Effector CD8-positive, alpha-beta T cell (primary cell): ENCODE measurements around the gene SCN8A.
"Not testable (repeated sequence)": the region's sequence is repeated elsewhere in the genome, so short reads cannot be mapped to it uniquely, and the experiment has no call there.

Source experiments
- DNase-seq: peaks from one replicate; lab custom pipeline; 2025; lab: John Stamatoyannopoulos, UW

The SCN8A gene

GRCh38 chr12:51622564-51622963 is 31.5 kb downstream of the SCN8A start:
- no peak for DNase-seq

- no peak for DNase-seq
Measured at GRCh38 chr12:51625370-51625769, 34.3 kb downstream of the SCN8A start.

GRCh38 chr12:51626115-51626514 is 35.1 kb downstream of the SCN8A start:
- no peak for DNase-seq

GRCh38 chr12:51626629-51627028 is 35.6 kb downstream of the SCN8A start:
- DNase-seq: no peak

- DNase-seq: no peak
Measured at GRCh38 chr12:51630256-51630880, 39.3 kb downstream of the SCN8A start.

- DNase-seq: no peak
Measured at GRCh38 chr12:51630986-51631385, 40.0 kb downstream of the SCN8A start.

- no peak for DNase-seq
Measured at GRCh38 chr12:51631591-51631990, 40.6 kb downstream of the SCN8A start.

- DNase-seq: no peak
Measured at GRCh38 chr12:51632623-51633022, 41.6 kb downstream of the SCN8A start.

- DNase-seq: no peak
Measured at GRCh38 chr12:51635346-51635745, 44.3 kb downstream of the SCN8A start.

- DNase-seq: no peak
Measured at GRCh38 chr12:51636581-51636980, 45.5 kb downstream of the SCN8A start.

- DNase-seq: no peak
Measured at GRCh38 chr12:51636986-51637385, 46.0 kb downstream of the SCN8A start.

- DNase-seq: no peak
Measured at GRCh38 chr12:51639361-51639760, 48.3 kb downstream of the SCN8A start.

- DNase-seq: no peak
Measured at GRCh38 chr12:51642286-51642685, 51.3 kb downstream of the SCN8A start.

GRCh38 chr12:51643951-51644350 is 52.9 kb downstream of the SCN8A start:
- DNase-seq: no peak

- not testable (repeated sequence) for DNase-seq
Measured at GRCh38 chr12:51644691-51645090, 53.7 kb downstream of the SCN8A start.

- no peak for DNase-seq
Measured at GRCh38 chr12:51645961-51646360, 54.9 kb downstream of the SCN8A start.

GRCh38 chr12:51647647-51648046 is 56.6 kb downstream of the SCN8A start:
- DNase-seq: no peak

- DNase-seq: no peak
Measured at GRCh38 chr12:51653431-51653830, 62.4 kb downstream of the SCN8A start.

- no peak for DNase-seq
Measured at GRCh38 chr12:51661199-51661598, 70.2 kb downstream of the SCN8A start.

GRCh38 chr12:51661836-51662235 is 70.8 kb downstream of the SCN8A start:
- no peak for DNase-seq

- DNase-seq: no peak
Measured at GRCh38 chr12:51662728-51663154, 71.7 kb downstream of the SCN8A start.

GRCh38 chr12:51663390-51663789 is 72.4 kb downstream of the SCN8A start:
- DNase-seq: no peak

- DNase-seq: no peak
Measured at GRCh38 chr12:51666696-51667095, 75.7 kb downstream of the SCN8A start.

GRCh38 chr12:51667269-51667668 is 76.2 kb downstream of the SCN8A start:
- DNase-seq: no peak
